ENCODE results near the gene NEK10.

Gene NEK10

DNA sequence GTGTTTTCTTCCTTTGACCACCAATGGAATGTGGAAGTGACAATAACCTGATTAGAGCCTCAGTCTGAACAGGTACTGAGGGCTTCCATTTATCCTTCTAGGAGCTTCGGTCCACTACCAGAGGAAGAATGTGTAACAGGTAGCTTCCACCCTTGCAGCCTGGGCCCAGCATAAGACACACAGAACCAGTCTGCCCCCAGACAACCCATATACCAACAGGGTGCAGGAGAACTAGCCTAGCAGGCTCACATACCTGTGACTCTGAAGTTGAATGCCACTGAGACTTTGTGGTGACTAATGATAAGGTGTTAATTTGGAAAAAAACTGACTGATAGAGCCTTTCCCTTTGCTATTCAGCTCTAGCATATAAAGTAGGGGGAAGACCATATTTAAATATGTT, 166.2 kb downstream of the NEK10 start:
- TF ChIP-seq CTCF (IDR thresholded peaks at IDR 0.05; ENCODE audit: insufficient read depth, low read depth, low read length, missing control alignments): no peak
- no peak for DNase-seq (ENCODE audit: low read depth)
- H3K4me3 ChIP-seq (ENCODE audit: low read depth, low read length): no peak overlapping the region

- H3K4me3 ChIP-seq (ENCODE audit: low read depth, low read length): no peak overlapping the region
- no peak for TF ChIP-seq CTCF (IDR thresholded peaks at IDR 0.05; ENCODE audit: insufficient read depth, low read depth, low read length, missing control alignments)
- DNase-seq (ENCODE audit: low read depth): no peak
These were observed 167.7 kb downstream of the NEK10 start for GRCh38 chr3:27201492-27201891.

- TF ChIP-seq CTCF (IDR thresholded peaks at IDR 0.05; ENCODE audit: insufficient read depth, low read depth, low read length, missing control alignments): no peak
- H3K4me3 ChIP-seq (ENCODE audit: low read depth, low read length): no peak overlapping the region
- DNase-seq (ENCODE audit: low read depth): no peak
These were observed 168.3 kb downstream of the NEK10 start for GRCh38 chr3:27200721-27201489.

DNA sequence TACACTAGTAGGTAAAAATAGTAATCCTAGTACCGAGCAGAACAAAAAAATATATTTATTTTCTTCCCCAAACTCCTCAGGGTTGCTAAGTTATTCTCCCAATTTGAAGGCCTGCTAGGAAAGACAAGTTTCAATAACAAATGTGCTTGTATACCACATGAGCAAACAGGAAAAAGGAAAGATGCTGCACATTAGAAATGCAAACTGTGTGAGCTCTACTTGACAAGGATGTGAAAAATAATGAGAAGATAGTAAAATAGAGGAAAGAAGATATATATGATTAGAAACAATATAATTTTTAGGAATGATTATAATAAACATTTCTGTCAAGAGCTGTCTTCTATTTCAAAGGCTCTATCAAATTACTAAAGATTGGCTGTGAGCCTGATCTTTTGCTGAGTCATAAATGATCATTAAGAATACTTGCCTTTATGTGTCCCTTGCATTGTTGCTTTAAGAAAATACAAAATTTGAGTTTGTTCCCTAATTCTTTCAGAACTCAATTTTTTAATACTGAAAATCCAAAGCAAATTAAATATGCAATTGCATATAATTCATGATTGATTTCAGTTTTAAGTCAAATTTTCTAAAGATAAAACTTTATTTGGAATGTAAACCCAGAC, 174.2 kb downstream of the NEK10 start:
- no peak overlapping the region for H3K4me3 ChIP-seq (ENCODE audit: low read depth, low read length)
- DNase-seq (ENCODE audit: low read depth): no peak
- TF ChIP-seq CTCF (IDR thresholded peaks at IDR 0.05; ENCODE audit: insufficient read depth, low read depth, low read length, missing control alignments): no peak

GRCh38 chr3:27193056-27193455, 176.1 kb downstream of the NEK10 start:
- no peak for DNase-seq (ENCODE audit: low read depth)
- H3K4me3 ChIP-seq (ENCODE audit: low read depth, low read length): no peak overlapping the region
- TF ChIP-seq CTCF (IDR thresholded peaks at IDR 0.05; ENCODE audit: insufficient read depth, low read depth, low read length, missing control alignments): no peak

DNA sequence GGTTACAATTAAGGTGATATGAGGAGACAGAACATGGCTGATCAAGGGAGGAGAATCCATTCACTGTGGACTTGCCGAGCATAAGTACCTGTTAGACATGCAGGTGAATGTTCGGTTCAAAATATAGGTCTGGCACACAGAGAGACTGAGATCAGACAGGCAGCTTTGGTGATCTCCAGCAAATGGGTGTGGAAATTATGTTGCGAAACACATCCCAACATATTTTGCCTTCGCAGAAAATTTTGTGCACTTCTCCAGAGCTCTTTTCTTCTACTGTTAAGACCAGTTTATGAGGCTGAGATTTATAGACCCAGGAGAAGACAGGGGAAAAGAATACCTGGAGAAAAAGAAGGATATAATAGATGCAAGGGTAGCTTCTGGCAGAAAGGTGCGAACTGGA, 183.2 kb downstream of the NEK10 start:
- H3K4me3 ChIP-seq (ENCODE audit: low read depth, low read length): no peak overlapping the region
- no peak for DNase-seq (ENCODE audit: low read depth)
- TF ChIP-seq CTCF (IDR thresholded peaks at IDR 0.05; ENCODE audit: insufficient read depth, low read depth, low read length, missing control alignments): no peak

Data from GM12865 (cell line).